ENCODE results near the gene LDB1. TPM values are rescaled to one million over a fixed set of nuclear protein-coding genes. Genes with fewer than 3 reads are reported as not detected.
A peak's percentile ranks its signal among the peaks of the same experiment; 100 is the strongest.

The LDB1 gene
- total and polyA plus RNA-seq, 2 donors = 51.8 to 65.3 TPM

GRCh38 chr10:102113261-102113955 lies 6.8 kb downstream of the LDB1 start:
- WGBS = 32% methylated on average over 7 of the region's 7 CpGs
- H3K4me1 ChIP-seq (ENCODE audit: insufficient read depth) = no peaks in the 10 kb centered on the region
- H3K27ac ChIP-seq (ENCODE audit: low read depth) = peak overlapping the region; percentile 19
- H3K4me3 ChIP-seq (ENCODE audit: low read depth, low read length) = peak overlapping the region; percentile 78
- DNase-seq (ENCODE audit: extremely low spot score) = no peak
- peaks cover 11% of the 10 kb centered on the region for H3K36me3 ChIP-seq (ENCODE audit: insufficient read depth)

GRCh38 chr10:102112210-102112817 lies 7.9 kb downstream of the LDB1 start:
- Histone ChIP-seq H3K27ac (ENCODE audit: low read depth) (no peak overlapping the region), H3K4me1 (ENCODE audit: insufficient read depth) (no peaks in the 10 kb centered on the region), H3K36me3 (ENCODE audit: insufficient read depth) (peaks cover 16% of the 10 kb centered on the region), H3K4me3 (ENCODE audit: low read depth, low read length) (no peak overlapping the region)
- no peak for DNase-seq (ENCODE audit: extremely low spot score)
- WGBS = 48% methylated on average over 3 of the region's 3 CpGs

- WGBS = 90% methylated on average over 12 of the region's 12 CpGs
- Histone ChIP-seq H3K4me3 (ENCODE audit: low read depth, low read length) (no peak overlapping the region), H3K27ac (ENCODE audit: low read depth) (no peak overlapping the region), H3K4me1 (ENCODE audit: insufficient read depth) (no peaks in the 10 kb centered on the region), H3K36me3 (ENCODE audit: insufficient read depth) (peaks cover 16% of the 10 kb centered on the region)
- DNase-seq (ENCODE audit: extremely low spot score) = no peak
Observed at GRCh38 chr10:102111276-102111675, 8.9 kb downstream of the LDB1 start.

GRCh38 chr10:102109166-102110116 lies 10.7 kb downstream of the LDB1 start:
- 89% methylated on average over 24 of the region's 24 CpGs for WGBS
- H3K36me3 ChIP-seq (ENCODE audit: insufficient read depth) = peaks cover 16% of the 10 kb centered on the region
- no peak overlapping the region for H3K27ac ChIP-seq (ENCODE audit: low read depth)
- no peaks in the 10 kb centered on the region for H3K4me1 ChIP-seq (ENCODE audit: insufficient read depth)
- DNase-seq (ENCODE audit: extremely low spot score) = no peak
- H3K4me3 ChIP-seq (ENCODE audit: low read depth, low read length) = no peak overlapping the region

- H3K4me1 ChIP-seq (ENCODE audit: insufficient read depth) = no peaks in the 10 kb centered on the region
- H3K4me3 ChIP-seq (ENCODE audit: low read depth, low read length) = no peak overlapping the region
- 70% methylated on average over 2 of the region's 2 CpGs for WGBS
- H3K36me3 ChIP-seq (ENCODE audit: insufficient read depth) = peaks cover 16% of the 10 kb centered on the region
- DNase-seq (ENCODE audit: extremely low spot score) = no peak
- H3K27ac ChIP-seq (ENCODE audit: low read depth) = no peak overlapping the region
Observed at GRCh38 chr10:102106998-102107397, 13.2 kb downstream of the LDB1 start.

- Histone ChIP-seq H3K27ac (ENCODE audit: low read depth) (no peak overlapping the region), H3K4me3 (ENCODE audit: low read depth, low read length) (no peak overlapping the region), H3K4me1 (ENCODE audit: insufficient read depth) (no peaks in the 10 kb centered on the region), H3K36me3 (ENCODE audit: insufficient read depth) (no peaks in the 10 kb centered on the region)
- WGBS = 85% methylated on average over 1 of the region's 1 CpG
- DNase-seq (ENCODE audit: extremely low spot score) = no peak
Observed at GRCh38 chr10:102102421-102102820, 17.7 kb downstream of the LDB1 start.

GRCh38 chr10:102101152-102101551 lies 19.0 kb downstream of the LDB1 start:
- Histone ChIP-seq H3K27ac (ENCODE audit: low read depth) (no peak overlapping the region), H3K4me1 (ENCODE audit: insufficient read depth) (no peaks in the 10 kb centered on the region), H3K36me3 (ENCODE audit: insufficient read depth) (no peaks in the 10 kb centered on the region), H3K4me3 (ENCODE audit: low read depth, low read length) (no peak overlapping the region)
- no peak for DNase-seq (ENCODE audit: extremely low spot score)
- WGBS = 90% methylated on average over 5 of the region's 5 CpGs

GRCh38 chr10:102096449-102096848 lies 23.7 kb downstream of the LDB1 start:
- Histone ChIP-seq H3K4me3 (ENCODE audit: low read depth, low read length) (no peak overlapping the region), H3K27ac (ENCODE audit: low read depth) (no peak overlapping the region), H3K4me1 (ENCODE audit: insufficient read depth) (no peaks in the 10 kb centered on the region), H3K36me3 (ENCODE audit: insufficient read depth) (no peaks in the 10 kb centered on the region)
- 94% methylated on average over 7 of the region's 7 CpGs for WGBS
- DNase-seq (ENCODE audit: extremely low spot score) = no peak

- H3K4me1 ChIP-seq (ENCODE audit: insufficient read depth) = no peaks in the 10 kb centered on the region
- DNase-seq (ENCODE audit: extremely low spot score) = no peak
- H3K4me3 ChIP-seq (ENCODE audit: low read depth, low read length) = no peak overlapping the region
- no peaks in the 10 kb centered on the region for H3K36me3 ChIP-seq (ENCODE audit: insufficient read depth)
- 69% methylated on average over 2 of the region's 2 CpGs for WGBS
- no peak overlapping the region for H3K27ac ChIP-seq (ENCODE audit: low read depth)
Observed at GRCh38 chr10:102090772-102091171, 29.4 kb downstream of the LDB1 start.

- no peak overlapping the region for H3K4me3 ChIP-seq (ENCODE audit: low read depth, low read length)
- DNase-seq (ENCODE audit: extremely low spot score) = no peak
- no peaks in the 10 kb centered on the region for H3K36me3 ChIP-seq (ENCODE audit: insufficient read depth)
- H3K4me1 ChIP-seq (ENCODE audit: insufficient read depth) = no peaks in the 10 kb centered on the region
- H3K27ac ChIP-seq (ENCODE audit: low read depth) = no peak overlapping the region
- WGBS = 97% methylated on average over 8 of the region's 8 CpGs
Observed at GRCh38 chr10:102086196-102086595, 34.0 kb downstream of the LDB1 start.

- WGBS = 87% methylated on average over 3 of the region's 3 CpGs
- no peaks in the 10 kb centered on the region for H3K4me1 ChIP-seq (ENCODE audit: insufficient read depth)
- DNase-seq (ENCODE audit: extremely low spot score) = no peak
Observed at GRCh38 chr10:102085336-102085735, 34.8 kb downstream of the LDB1 start.

GRCh38 chr10:102083541-102083940 lies 36.6 kb downstream of the LDB1 start:
- 89% methylated on average over 3 of the region's 3 CpGs for WGBS
- no peak for DNase-seq (ENCODE audit: extremely low spot score)
- H3K27ac ChIP-seq (ENCODE audit: low read depth) = no peak overlapping the region
- H3K4me3 ChIP-seq (ENCODE audit: low read depth, low read length) = no peak overlapping the region
- no peaks in the 10 kb centered on the region for H3K4me1 ChIP-seq (ENCODE audit: insufficient read depth)
- H3K36me3 ChIP-seq (ENCODE audit: insufficient read depth) = no peaks in the 10 kb centered on the region

More at GRCh38 chr10:102085336-102085735, 34.8 kb downstream of the LDB1 start:
- no peaks in the 10 kb centered on the region for H3K36me3 ChIP-seq (ENCODE audit: insufficient read depth)
- H3K4me3 ChIP-seq (ENCODE audit: low read depth, low read length) = no peak overlapping the region
- no peak overlapping the region for H3K27ac ChIP-seq (ENCODE audit: low read depth)

GRCh38 chr10:102072673-102073527 lies 47.3 kb downstream of the LDB1 start:
- H3K4me1 ChIP-seq (ENCODE audit: insufficient read depth) = no peaks in the 10 kb centered on the region
- H3K27ac ChIP-seq (ENCODE audit: low read depth) = no peak overlapping the region
- 78% methylated on average over 4 of the region's 4 CpGs for WGBS
- H3K36me3 ChIP-seq (ENCODE audit: insufficient read depth) = no peaks in the 10 kb centered on the region
- no peak overlapping the region for H3K4me3 ChIP-seq (ENCODE audit: low read depth, low read length)
- DNase-seq (ENCODE audit: extremely low spot score) = no peak
